ENCODE measurements around the gene NAA40. TPM values are rescaled to one million over a fixed set of nuclear protein-coding genes. Genes with fewer than 3 reads are reported as not detected.

NAA40 gene
- total RNA-seq, 2 experiments from 2014 or later, result 30.4 to 33.6 TPM

DNA sequence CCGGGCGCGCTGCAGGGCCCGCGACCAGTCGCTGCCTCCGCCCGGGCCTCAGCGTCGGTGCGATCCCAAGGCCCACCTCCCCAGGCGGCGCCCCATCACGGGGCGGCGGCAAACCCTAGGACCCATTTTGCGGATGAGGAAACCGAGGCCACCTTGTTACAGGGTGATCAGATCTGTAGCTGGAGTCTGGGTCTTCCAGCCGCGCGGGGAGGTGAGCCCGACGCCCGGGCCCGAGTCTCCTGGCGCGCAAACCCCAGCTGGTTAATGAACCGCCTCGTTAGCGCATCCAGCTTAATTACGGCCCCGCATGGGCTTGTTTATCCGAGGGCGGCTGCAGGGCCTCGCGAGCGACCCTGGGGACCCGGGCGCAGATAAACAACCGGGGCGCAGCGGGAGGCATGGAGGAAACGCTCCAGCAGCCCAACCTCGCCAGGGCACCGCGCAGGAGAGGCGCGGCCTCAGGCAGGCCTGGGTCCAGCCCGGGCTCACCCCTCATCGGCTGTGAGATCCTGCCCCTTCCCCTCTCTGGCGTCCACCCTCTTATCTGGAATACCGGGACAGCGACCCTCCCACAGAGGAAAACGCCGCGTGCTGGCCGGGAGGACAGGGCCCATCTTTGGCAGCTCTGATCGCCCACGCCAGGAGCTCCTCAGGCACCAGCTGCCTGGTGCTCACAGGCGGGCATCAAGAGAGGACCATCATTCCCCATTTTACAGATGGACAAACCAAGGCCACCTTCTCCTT is 62.1 kb downstream of the NAA40 start:
- DNase-seq, result no peak
- Mint-ChIP-seq H3K9me3 (no peaks in the 10 kb centered on the region), H3K27me3 (peaks cover 4% of the 10 kb centered on the region), H3K4me3 (no peak overlapping the region), H3K4me1 (peaks cover 13% of the 10 kb centered on the region), H3K27ac (peak overlapping the region; percentile 31), H3K36me3 (ENCODE audit: low read depth) (peaks cover 16% of the 10 kb centered on the region)
- POLR2A ChIA-PET, result no interaction called here
- CTCF ChIA-PET, result interaction anchor here (0.6 to 4.0 kb wide), 26 partner anchors 8 to 673 kb away, joined by 3 to 21 read pairs (median 4); partner anchors contain the start of genes COX8A and PRDX5

DNA sequence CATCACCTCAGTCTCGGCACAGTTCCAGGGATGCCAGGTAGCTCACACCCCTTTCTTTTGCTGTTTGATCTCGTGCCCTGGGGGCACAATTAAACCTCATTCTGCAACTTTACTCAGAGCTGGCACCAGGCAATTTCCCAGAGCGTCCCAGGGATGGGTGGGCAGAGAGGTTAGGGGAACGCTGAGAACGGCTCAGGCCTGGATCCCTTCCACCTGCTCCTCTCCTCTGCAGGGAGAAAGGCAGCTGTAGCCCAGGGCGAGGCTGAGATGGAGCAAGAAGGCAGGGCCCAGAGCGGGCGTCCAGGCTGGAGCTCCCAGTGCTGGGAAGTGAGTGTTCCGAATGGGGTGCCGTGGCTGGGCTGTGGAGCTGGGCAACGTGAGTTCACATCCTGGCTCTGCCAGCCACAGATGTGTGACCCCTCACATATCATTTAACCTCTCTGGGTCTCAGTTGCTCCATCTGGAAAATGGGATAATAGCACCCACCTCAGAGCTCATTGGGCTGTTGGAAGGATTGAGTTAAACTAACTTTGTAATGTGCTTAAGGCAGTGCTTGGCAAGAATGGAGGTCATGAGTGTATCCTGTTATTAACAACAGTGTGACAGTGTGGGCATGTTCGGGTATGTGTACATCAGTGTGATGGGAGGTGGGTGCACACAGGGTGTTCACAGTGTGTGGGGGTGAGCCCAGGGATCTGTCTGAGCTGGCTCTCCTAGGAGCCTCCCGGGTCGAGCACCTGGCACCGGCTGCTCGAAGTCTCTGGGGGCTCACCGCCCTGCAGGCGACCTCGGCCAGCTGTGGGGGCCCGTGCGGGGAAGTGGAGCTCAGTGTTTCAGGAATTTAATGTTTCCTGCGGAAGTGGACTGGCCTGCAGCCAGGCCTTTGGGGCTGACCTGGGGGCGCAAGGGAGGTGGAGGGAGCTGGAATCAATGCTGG is 63.0 kb downstream of the NAA40 start:
- H3K27me3 Mint-ChIP-seq, result peaks cover 10% of the 10 kb centered on the region
- ChIA-PET CTCF (interaction anchor here (0.6 to 4.0 kb wide), 22 partner anchors 11 to 303 kb away, joined by 3 to 21 read pairs (median 4); partner anchors contain the start of genes COX8A and ZFTA), POLR2A (no interaction called here)
- DNase-seq, result no peak
- H3K9me3 Mint-ChIP-seq, result no peaks in the 10 kb centered on the region
- H3K4me1 Mint-ChIP-seq, result peaks cover 13% of the 10 kb centered on the region
- peaks cover 16% of the 10 kb centered on the region for H3K36me3 Mint-ChIP-seq (ENCODE audit: low read depth)
- H3K4me3 Mint-ChIP-seq, result no peak overlapping the region
- H3K27ac Mint-ChIP-seq, result no peak overlapping the region

DNA sequence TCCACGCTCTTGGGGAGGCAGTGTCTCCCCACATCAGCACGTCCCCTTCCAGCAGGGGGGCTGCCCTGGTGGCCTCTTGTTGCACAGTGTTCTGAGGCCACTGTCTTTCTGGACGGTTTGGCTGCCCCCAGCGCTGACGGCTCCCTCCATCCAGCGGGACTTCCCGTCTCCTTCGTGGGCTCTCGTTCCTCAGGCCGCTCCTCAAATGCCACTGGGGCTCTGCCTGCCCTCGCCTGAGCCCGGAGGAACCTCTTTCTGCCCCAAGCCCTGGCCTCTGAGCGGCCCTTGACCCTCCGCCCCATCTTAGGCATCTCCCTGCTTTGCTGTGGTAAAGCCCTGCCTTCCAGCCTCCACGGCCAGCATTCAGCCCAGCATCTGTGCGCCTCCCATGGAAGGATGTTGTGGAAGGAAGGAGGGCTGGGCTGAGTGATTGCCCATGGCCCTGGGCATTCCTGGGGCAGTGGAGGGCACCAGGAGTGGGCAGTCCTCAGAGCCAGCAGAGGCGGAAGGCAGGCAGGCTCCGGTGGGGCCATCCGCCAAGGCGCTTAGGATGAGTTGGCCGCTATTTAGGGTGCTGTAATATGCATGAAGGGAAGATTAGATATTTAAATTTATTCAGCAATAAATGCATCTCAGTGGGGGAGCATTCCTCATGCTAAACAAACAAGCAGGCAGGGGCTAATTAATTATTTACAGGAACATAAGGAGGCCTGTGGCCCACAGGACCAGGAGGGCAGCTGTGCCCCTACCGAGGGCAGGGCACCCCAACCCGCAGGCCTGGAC is 65.2 kb downstream of the NAA40 start:
- Mint-ChIP-seq H3K27ac (no peak overlapping the region), H3K27me3 (peaks cover 31% of the 10 kb centered on the region), H3K4me1 (peaks cover 20% of the 10 kb centered on the region), H3K4me3 (no peak overlapping the region), H3K36me3 (ENCODE audit: low read depth) (no peaks in the 10 kb centered on the region), H3K9me3 (no peaks in the 10 kb centered on the region)
- ChIA-PET CTCF (no interaction called here), POLR2A (no interaction called here)
- DNase-seq, result no peak

DNA sequence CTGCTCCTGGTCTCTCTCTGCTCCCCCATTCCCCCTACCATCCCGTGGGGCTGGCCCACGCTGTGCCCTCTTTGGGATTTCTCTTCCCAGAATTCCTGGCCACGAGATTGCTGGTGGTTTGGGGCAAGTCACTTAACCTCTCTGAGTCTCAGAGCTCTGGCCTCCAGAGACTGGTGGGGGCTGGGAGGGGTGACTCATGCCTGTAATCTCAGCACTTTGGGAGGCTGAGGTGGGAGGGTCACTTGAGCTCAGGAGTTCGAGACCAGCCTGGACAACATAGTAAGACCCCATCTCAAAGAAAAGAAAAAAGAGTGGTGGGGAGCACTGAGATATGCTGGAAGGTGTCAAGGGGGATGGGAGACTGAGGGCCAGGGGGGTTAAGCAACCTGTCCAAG is 65.8 kb downstream of the NAA40 start:
- POLR2A ChIA-PET, result no interaction called here
- Mint-ChIP-seq H3K9me3 (no peaks in the 10 kb centered on the region), H3K27ac (no peak overlapping the region), H3K4me3 (no peak overlapping the region), H3K36me3 (ENCODE audit: low read depth) (no peaks in the 10 kb centered on the region), H3K27me3 (peaks cover 31% of the 10 kb centered on the region), H3K4me1 (peaks cover 20% of the 10 kb centered on the region)
- CTCF ChIA-PET, result no interaction called here
- DNase-seq, result no peak

DNA sequence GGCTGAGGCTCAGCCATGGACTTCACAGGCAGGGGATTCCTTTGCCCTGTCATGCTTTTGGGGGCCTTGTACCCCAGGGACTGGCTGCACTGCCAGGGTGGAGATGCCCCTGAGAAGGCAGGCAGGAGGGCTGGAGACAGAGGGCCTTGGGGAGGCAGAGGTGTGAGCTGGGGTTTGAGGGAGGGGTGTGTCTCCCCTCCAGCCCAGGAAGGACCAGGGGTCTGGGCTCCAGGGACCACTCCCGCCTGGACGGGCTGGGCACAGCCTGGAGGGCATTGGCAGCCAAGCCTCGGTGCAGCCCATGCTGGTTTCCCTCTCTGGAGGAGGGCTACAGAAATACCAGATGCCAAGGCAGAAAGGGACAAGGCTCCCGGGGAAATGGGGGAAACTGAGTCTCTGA is 66.9 kb downstream of the NAA40 start:
- H3K36me3 Mint-ChIP-seq (ENCODE audit: low read depth), result no peaks in the 10 kb centered on the region
- H3K27me3 Mint-ChIP-seq, result peaks cover 31% of the 10 kb centered on the region
- ChIA-PET CTCF (interaction anchor here (1.8 kb wide), 1 partner anchor 12 kb away, joined by 6 read pairs; no protein-coding TSS in a partner anchor), POLR2A (no interaction called here)
- no peak for DNase-seq
- H3K27ac Mint-ChIP-seq, result no peak overlapping the region
- H3K9me3 Mint-ChIP-seq, result peaks cover 2% of the 10 kb centered on the region
- H3K4me3 Mint-ChIP-seq, result no peak overlapping the region
- peaks cover 16% of the 10 kb centered on the region for H3K4me1 Mint-ChIP-seq

DNA sequence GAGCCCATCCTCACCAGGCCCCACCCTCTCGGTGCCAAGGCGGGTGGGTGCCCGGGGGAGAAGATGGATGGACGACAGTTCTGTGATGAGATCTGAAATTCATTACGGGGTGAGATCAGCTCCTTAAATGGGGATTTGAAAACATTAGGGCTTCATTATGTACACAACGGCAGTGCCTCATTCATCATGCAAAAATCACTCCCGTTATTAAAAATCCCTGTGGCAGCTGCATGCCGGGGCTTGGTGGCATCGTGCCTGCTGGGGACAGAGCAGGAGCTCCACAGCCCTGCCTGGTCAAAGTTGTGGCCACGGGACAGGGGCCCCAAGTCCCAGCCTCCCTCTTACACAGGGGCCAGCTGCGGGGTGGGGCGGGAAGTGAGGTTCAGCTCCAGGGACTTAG is 67.6 kb downstream of the NAA40 start:
- Mint-ChIP-seq H3K4me3 (no peak overlapping the region), H3K4me1 (peaks cover 14% of the 10 kb centered on the region), H3K9me3 (peaks cover 8% of the 10 kb centered on the region), H3K27ac (no peak overlapping the region), H3K27me3 (peaks cover 31% of the 10 kb centered on the region), H3K36me3 (ENCODE audit: low read depth) (no peaks in the 10 kb centered on the region)
- DNase-seq, result no peak
- ChIA-PET POLR2A (no interaction called here), CTCF (interaction anchor here (0.6 to 1.8 kb wide), 2 partner anchors 11 to 26 kb away, joined by 3 to 6 read pairs; no protein-coding TSS in a partner anchor)

Other genes with a start within 250 kb of the NAA40 start
- gene ZFTA, start 170.2 kb upstream of the NAA40 start, total RNA-seq, result 1 to 10 TPM; 1.1 TPM
- 10 to 100 TPM; 38.4 to 40.7 TPM for gene SPINDOC, start 125.5 kb upstream of the NAA40 start, total RNA-seq
- 10 to 100 TPM; 68.3 to 69.2 TPM for gene MARK2, start 99.9 kb upstream of the NAA40 start, total RNA-seq
- gene RCOR2, start 21.8 kb upstream of the NAA40 start, total RNA-seq, result under 1 TPM; 0.12 to 0.40 TPM
- 100 to 1,000 TPM; 451 to 462 TPM for gene COX8A, start 35.6 kb downstream of the NAA40 start, total RNA-seq
- 100 to 1,000 TPM in 1 of 2 experiments, 10 to 100 TPM in 1; 94.8 to 102 TPM for gene OTUB1, start 47.4 kb downstream of the NAA40 start, total RNA-seq
- gene FLRT1, start 96.9 kb downstream of the NAA40 start, total RNA-seq, result not detected
- gene MACROD1, start 227.1 kb downstream of the NAA40 start, total RNA-seq, result 10 to 100 TPM in 1 of 2 experiments, 1 to 10 TPM in 1; 9.2 to 11.6 TPM
- 100 to 1,000 TPM; 211 to 213 TPM for gene STIP1, start 247.2 kb downstream of the NAA40 start, total RNA-seq